HG02678 (cell line): Measurements from ENCODE around the gene ARHGAP44.

ENCODE experiments used
- ATAC-seq: cut with Tn5 transposase; IDR thresholded peaks from one replicate; pipeline ENCODE4 v1.9.1; 2021; ENCODE audit warnings: mild to moderate bottlenecking, moderate library complexity; ENCODE audit not compliant: unreplicated experiment

The ARHGAP44 gene

GRCh38 chr17:12990926-12991325, 201.6 kb downstream of the ARHGAP44 start:
- no peak for ATAC-seq

- ATAC-seq = no peak
Measured at GRCh38 chr17:12992676-12993075, 203.4 kb downstream of the ARHGAP44 start.

GRCh38 chr17:12993631-12994030, 204.3 kb downstream of the ARHGAP44 start:
- no peak for ATAC-seq

GRCh38 chr17:12994341-12995074, 205.2 kb downstream of the ARHGAP44 start:
- ATAC-seq = no peak

GRCh38 chr17:12995106-12995895, 206.0 kb downstream of the ARHGAP44 start:
- no peak for ATAC-seq

- no peak for ATAC-seq
Measured at GRCh38 chr17:12995896-12996295, 206.6 kb downstream of the ARHGAP44 start.

GRCh38 chr17:12996357-12996756, 207.1 kb downstream of the ARHGAP44 start:
- no peak for ATAC-seq

- no peak for ATAC-seq
Measured at GRCh38 chr17:12996941-12997340, 207.6 kb downstream of the ARHGAP44 start.

- no peak for ATAC-seq
Measured at GRCh38 chr17:12998461-12998860, 209.2 kb downstream of the ARHGAP44 start.

- no peak for ATAC-seq
Measured at GRCh38 chr17:12998874-12999273, 209.6 kb downstream of the ARHGAP44 start.

GRCh38 chr17:13000561-13000960, 211.3 kb downstream of the ARHGAP44 start:
- no peak for ATAC-seq

GRCh38 chr17:13001991-13002615, 212.8 kb downstream of the ARHGAP44 start:
- no peak for ATAC-seq

- no peak for ATAC-seq
Measured at GRCh38 chr17:13002761-13003453, 213.6 kb downstream of the ARHGAP44 start.

- ATAC-seq = no peak
Measured at GRCh38 chr17:13003454-13003851, 214.2 kb downstream of the ARHGAP44 start.

GRCh38 chr17:13003927-13004326, 214.6 kb downstream of the ARHGAP44 start:
- ATAC-seq = no peak

- ATAC-seq = no peak
Measured at GRCh38 chr17:13004336-13004735, 215.0 kb downstream of the ARHGAP44 start.

GRCh38 chr17:13005530-13005929, 216.2 kb downstream of the ARHGAP44 start:
- no peak for ATAC-seq

GRCh38 chr17:13008461-13008860, 219.2 kb downstream of the ARHGAP44 start:
- ATAC-seq = no peak

- no peak for ATAC-seq
Measured at GRCh38 chr17:13010959-13011358, 221.7 kb downstream of the ARHGAP44 start.

GRCh38 chr17:13014801-13015200, 225.5 kb downstream of the ARHGAP44 start:
- ATAC-seq = no peak
